ENCODE measurements around the gene PGAP6. TPM values are rescaled to one million over a fixed set of nuclear protein-coding genes. Genes with fewer than 3 reads are reported as not detected.

PGAP6 gene
- total RNA-seq, 4 donors from 2014 or later: 31.6 to 83.3 (median 62.2) TPM

DNA sequence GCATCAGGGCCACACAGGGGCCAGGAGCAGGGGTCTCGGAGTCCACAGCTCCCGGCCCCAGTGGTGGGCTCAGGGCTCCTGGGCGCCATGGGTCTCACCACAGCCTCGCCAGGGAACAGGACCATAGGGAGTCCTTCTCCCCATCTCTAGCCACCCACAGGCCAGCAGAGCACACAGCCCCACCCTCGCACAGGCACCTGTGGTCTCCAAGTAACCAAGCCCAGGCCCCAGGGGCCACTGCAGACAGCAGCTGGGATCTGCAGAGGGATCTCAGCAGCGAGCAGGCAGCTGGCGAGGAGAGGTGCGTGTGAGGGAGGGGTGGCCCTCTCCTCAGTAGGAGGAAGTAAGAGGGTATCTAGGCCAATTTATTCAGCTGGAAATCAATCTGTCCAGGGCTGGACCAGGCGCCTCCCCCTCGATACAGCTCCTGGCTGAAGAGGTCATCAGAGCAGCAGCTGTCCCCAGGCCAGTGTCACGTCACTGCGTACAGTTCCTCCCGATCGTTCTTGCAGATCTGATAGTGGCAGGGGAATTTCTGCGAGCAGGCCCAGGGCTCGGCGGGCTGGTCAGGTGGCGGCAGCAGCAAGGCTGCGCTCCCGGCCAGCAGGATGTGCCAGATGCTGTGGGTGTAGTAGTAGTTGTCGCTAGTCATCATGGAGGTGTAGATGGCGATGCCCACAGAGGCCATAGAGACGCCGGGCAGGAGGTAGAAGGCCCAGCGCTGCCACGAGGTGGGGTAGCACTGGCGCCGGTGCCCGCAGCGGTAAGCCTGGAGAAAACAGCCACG, 10.1 kb downstream of the PGAP6 start:
- WGBS, 2 donors: 91 to 93% methylated on average over 16 to 26 of the region's 31 CpGs
- Histone ChIP-seq H3K27me3 (no peaks in the 10 kb centered on the region), H3K36me3 (peaks cover 27 to 46% of the 10 kb centered on the region in 2 donors), H3K4me1 (peaks cover 6 to 17% of the 10 kb centered on the region in 2 donors), H3K27ac (no peak overlapping the region), H3K4me3 (replicated peaks in 1 of 3) (no peak overlapping the region), H3K9me3 (no peaks in the 10 kb centered on the region)
- TF ChIP-seq, protein P1, sequence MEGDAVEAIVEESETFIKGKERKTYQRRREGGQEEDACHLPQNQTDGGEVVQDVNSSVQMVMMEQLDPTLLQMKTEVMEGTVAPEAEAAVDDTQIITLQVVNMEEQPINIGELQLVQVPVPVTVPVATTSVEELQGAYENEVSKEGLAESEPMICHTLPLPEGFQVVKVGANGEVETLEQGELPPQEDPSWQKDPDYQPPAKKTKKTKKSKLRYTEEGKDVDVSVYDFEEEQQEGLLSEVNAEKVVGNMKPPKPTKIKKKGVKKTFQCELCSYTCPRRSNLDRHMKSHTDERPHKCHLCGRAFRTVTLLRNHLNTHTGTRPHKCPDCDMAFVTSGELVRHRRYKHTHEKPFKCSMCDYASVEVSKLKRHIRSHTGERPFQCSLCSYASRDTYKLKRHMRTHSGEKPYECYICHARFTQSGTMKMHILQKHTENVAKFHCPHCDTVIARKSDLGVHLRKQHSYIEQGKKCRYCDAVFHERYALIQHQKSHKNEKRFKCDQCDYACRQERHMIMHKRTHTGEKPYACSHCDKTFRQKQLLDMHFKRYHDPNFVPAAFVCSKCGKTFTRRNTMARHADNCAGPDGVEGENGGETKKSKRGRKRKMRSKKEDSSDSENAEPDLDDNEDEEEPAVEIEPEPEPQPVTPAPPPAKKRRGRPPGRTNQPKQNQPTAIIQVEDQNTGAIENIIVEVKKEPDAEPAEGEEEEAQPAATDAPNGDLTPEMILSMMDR (IDR thresholded peaks at IDR 0.05): no peak
- no peak for TF ChIP-seq POLR2A (IDR thresholded peaks at IDR 0.05)
- no peak for DNase-seq
- intact Hi-C loops (cut with DNase I): no loop called here

- H3K9me3 ChIP-seq: no peaks in the 10 kb centered on the region
- peak in 1 of 2 donors; percentile 24 for DNase-seq
- peak overlapping the region in 1 of 3 donors; percentile 51 for H3K27ac ChIP-seq
- no peak for TF ChIP-seq POLR2A (IDR thresholded peaks at IDR 0.05)
- TF ChIP-seq, protein P1 (IDR thresholded peaks at IDR 0.05): no peak
- no peaks in the 10 kb centered on the region for H3K27me3 ChIP-seq
- 43 to 59% methylated on average over 4 to 9 of the region's 10 CpGs for WGBS, 2 donors
- H3K4me1 ChIP-seq: peaks cover 6 to 17% of the 10 kb centered on the region in 2 donors
- intact Hi-C loops (cut with DNase I): no loop called here
- H3K4me3 ChIP-seq (replicated peaks in 1 of 3): no peak overlapping the region
- H3K36me3 ChIP-seq: peaks cover 30 to 44% of the 10 kb centered on the region in 2 donors
Observed at GRCh38 chr16:370979-371514, 10.7 kb downstream of the PGAP6 start.

DNA sequence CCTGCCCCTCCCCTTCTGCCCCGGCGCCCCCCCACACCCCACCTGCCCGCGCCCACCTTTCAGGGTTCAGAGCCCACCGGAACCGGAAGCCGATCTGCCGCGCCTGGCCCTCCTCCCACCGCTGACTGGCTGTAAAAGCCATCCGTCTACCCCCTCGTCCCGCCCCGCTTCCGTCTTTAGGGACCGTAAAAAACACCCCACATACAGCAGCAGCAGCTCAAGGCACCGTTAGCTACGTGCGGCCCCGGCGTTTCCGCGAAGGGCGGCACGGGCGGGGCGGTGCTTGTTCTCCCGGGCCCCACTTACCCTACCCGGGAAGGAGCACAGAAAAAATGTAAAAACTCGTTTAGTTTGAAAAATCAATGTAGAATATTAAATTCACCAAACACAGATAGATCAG, 11.3 kb downstream of the PGAP6 start, which contains the start of gene MRPL28:
Gene MRPL28, minus strand, starts transcription at position 96 of the 400 bp plus-strand sequence. CDS start 320 bp downstream, outside the sequence.
- peak within 1 kb of the TSS in 1 of 3 donors; percentile 51 for H3K27ac ChIP-seq
- intact Hi-C loops (cut with DNase I): no loop called here
- WGBS, 2 donors: 2 to 3% methylated on average over 19 to 22 of the region's 30 CpGs

DNA sequence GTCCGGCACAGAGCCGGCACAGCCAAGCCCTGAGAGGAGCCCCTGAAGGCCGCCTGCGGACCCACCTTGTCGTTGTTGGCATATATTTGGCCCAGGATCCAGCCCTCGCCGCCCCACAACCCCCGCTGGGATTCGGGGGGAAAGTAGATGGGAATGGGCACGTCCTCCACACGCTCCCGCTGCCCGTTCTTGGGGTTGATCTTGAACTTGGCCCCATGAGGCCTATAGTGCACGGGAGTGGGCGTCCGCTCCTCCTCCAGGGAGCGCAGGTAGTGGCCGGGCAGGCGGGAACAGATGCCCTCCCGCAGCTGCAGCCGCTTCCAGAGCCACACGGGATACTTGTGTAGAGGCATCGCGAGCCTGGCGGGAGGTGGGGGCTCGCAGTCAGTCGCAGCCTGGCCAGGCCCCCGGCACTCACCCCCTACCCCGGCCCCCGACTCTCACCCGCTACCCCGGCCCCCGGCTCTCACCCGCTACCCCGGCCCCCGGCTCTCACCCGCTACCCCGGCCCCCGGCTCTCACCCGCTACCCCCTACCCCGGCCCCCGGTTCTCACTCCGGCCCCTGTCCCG, 11.8 kb downstream of the PGAP6 start:
- no peaks in the 10 kb centered on the region for H3K9me3 ChIP-seq
- intact Hi-C loops (cut with DNase I): no loop called here
- DNase-seq: no peak
- 13 to 47% methylated on average over 10 to 15 of the region's 44 CpGs for WGBS, 2 donors
- TF ChIP-seq, protein P1 (IDR thresholded peaks at IDR 0.05): no peak
- no peak for TF ChIP-seq POLR2A (IDR thresholded peaks at IDR 0.05)
- H3K4me3 ChIP-seq (replicated peaks in 1 of 3): peak overlapping the region in 1 of 3 donors; percentile 43
- H3K4me1 ChIP-seq: peaks cover 6 to 17% of the 10 kb centered on the region in 2 donors
- no peak overlapping the region for H3K27ac ChIP-seq
- no peaks in the 10 kb centered on the region for H3K27me3 ChIP-seq
- peaks cover 28 to 38% of the 10 kb centered on the region in 2 donors for H3K36me3 ChIP-seq

More for the DNA sequence above, 11.3 kb downstream of the PGAP6 start, which contains the start of gene MRPL28:
- peaks cover 6 to 17% of the 10 kb centered on the region in 2 donors for H3K4me1 ChIP-seq
- H3K9me3 ChIP-seq: no peaks in the 10 kb centered on the region
- DNase-seq: peak; percentile 94 to 95
- peaks cover 30 to 42% of the 10 kb centered on the region in 2 donors for H3K36me3 ChIP-seq
- H3K27me3 ChIP-seq: no peaks in the 10 kb centered on the region
- peak within 1 kb of the TSS in 1 of 3 donors; percentile 43 for H3K4me3 ChIP-seq (replicated peaks in 1 of 3)
- TF ChIP-seq, protein P1 (IDR thresholded peaks at IDR 0.05): no peak
- peak in 1 of 2 donors; percentile 46 for TF ChIP-seq POLR2A (IDR thresholded peaks at IDR 0.05)
